HG02571 (cell line): Measurements from ENCODE around the gene ATP10B.

ENCODE experiments used
- ATAC-seq: cut with Tn5 transposase; IDR thresholded peaks from one replicate; pipeline ENCODE4 v1.9.1; 2021; ENCODE audit warnings: mild to moderate bottlenecking, moderate library complexity; ENCODE audit not compliant: unreplicated experiment

ATP10B gene

GRCh38 chr5:160520609-160521391 is 331.2 kb downstream of the ATP10B start:
- ATAC-seq, result no peak

GRCh38 chr5:160516696-160517530 is 335.1 kb downstream of the ATP10B start:
- no peak for ATAC-seq

- ATAC-seq, result no peak
These were observed 337.1 kb downstream of the ATP10B start for GRCh38 chr5:160514866-160515265.

DNA sequence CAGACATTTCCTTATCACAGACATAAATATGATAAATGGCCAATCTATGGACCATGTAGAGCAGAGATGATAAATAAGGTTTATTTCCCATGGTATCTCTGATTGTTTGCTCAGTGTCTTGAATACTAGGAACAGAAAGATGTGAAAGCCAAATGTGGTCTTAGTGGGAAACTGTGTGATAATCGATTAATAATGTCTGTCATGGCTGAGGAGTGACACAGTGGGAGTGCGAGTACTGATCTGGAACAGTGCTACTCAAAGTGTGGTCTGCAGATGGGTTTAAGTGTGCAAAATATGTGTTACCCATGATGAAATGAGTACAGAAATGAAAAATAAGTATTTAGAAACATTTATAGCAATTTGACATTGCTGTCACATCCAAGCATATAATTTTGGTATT is 337.8 kb downstream of the ATP10B start:
- ATAC-seq, result no peak

DNA sequence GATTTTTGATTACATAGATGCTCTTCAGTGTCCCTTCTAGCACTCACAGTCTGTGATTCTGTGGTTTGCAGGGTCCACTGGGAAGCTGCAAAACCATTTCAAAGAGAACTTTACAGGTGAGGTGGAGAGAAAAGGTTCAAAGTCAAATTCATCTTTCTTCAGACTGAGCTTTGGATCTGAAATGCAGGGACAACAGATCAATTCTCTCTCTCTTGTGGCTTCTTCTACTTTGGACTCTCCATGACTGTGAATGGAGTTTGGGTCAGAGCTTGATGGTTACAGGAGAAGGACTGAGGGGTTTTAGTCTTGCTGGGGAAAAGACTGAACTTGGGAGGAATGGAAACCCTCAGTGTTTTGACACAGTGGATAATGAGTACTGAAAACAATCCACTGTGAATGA is 338.5 kb downstream of the ATP10B start:
- ATAC-seq, result no peak
